ENCODE data around the gene NELL2.

NELL2 gene

GRCh38 chr12:44484862-44485261, 391.3 kb downstream of the NELL2 start:
- no peak for DNase-seq (ENCODE audit: low read depth in 1 of 2, low spot score in 1 of 2)

- DNase-seq (ENCODE audit: low read depth in 1 of 2, low spot score in 1 of 2) = no peak
Observed at GRCh38 chr12:44477331-44477980, 398.7 kb downstream of the NELL2 start.

GRCh38 chr12:44476683-44477082, 399.4 kb downstream of the NELL2 start:
- no peak for DNase-seq (ENCODE audit: low read depth in 1 of 2, low spot score in 1 of 2)

- no peak for DNase-seq (ENCODE audit: low read depth in 1 of 2, low spot score in 1 of 2)
Observed at GRCh38 chr12:44465139-44465538, 411.0 kb downstream of the NELL2 start.

GRCh38 chr12:44464180-44464579, 411.9 kb downstream of the NELL2 start:
- DNase-seq (ENCODE audit: low read depth in 1 of 2, low spot score in 1 of 2) = no peak

GRCh38 chr12:44462729-44463128, 413.4 kb downstream of the NELL2 start:
- DNase-seq (ENCODE audit: low read depth in 1 of 2, low spot score in 1 of 2) = no peak

- DNase-seq (ENCODE audit: low read depth in 1 of 2, low spot score in 1 of 2) = no peak
Observed at GRCh38 chr12:44460261-44460660, 415.9 kb downstream of the NELL2 start.

- no peak for DNase-seq (ENCODE audit: low read depth in 1 of 2, low spot score in 1 of 2)
Observed at GRCh38 chr12:44459569-44459968, 416.5 kb downstream of the NELL2 start.
